Measurements from ENCODE around the gene EGR2. TPM values are rescaled to one million over a fixed set of nuclear protein-coding genes. Genes with fewer than 3 reads are reported as not detected.

The EGR2 gene
- total RNA-seq, 6 experiments from 2014 or later = 0.17 to 1.3 (median 0.99) TPM; not detected in 2

DNA sequence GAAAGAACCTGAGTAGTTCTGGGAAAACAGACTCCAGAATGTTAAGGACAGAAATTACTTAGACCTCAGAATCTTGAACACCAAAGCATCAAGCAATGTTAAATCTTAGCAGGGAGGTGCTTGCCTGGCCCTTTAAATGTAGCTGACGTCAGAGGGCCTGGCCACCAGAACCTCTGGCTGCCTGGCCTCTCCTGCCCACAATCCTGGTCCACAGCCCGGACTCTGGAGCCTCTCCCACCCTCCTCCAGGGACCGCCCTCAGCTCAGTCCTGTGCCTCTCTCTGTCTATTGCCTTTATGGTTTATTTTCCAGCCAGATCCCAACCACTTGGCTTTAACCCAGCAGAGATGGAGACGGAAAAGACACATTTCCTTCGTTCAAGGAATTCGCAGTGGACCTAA lies 42.2 kb upstream of the EGR2 start:
- H3K9me3 ChIP-seq = no peaks in the 10 kb centered on the region
- H3K4me3 ChIP-seq = no peak overlapping the region
- TF ChIP-seq, protein P1, sequence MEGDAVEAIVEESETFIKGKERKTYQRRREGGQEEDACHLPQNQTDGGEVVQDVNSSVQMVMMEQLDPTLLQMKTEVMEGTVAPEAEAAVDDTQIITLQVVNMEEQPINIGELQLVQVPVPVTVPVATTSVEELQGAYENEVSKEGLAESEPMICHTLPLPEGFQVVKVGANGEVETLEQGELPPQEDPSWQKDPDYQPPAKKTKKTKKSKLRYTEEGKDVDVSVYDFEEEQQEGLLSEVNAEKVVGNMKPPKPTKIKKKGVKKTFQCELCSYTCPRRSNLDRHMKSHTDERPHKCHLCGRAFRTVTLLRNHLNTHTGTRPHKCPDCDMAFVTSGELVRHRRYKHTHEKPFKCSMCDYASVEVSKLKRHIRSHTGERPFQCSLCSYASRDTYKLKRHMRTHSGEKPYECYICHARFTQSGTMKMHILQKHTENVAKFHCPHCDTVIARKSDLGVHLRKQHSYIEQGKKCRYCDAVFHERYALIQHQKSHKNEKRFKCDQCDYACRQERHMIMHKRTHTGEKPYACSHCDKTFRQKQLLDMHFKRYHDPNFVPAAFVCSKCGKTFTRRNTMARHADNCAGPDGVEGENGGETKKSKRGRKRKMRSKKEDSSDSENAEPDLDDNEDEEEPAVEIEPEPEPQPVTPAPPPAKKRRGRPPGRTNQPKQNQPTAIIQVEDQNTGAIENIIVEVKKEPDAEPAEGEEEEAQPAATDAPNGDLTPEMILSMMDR (IDR thresholded peaks at IDR 0.05) = no peak
- no peak for TF ChIP-seq POLR2A (IDR thresholded peaks at IDR 0.05)
- WGBS (ENCODE audit: insufficient coverage, low coverage, low lambda C conversion rate, missing lambda C conversion rate) = 48% methylated on average over 6 of the region's 6 CpGs
- ATAC-seq (peak in 2 of 4 donors; percentile 16 to 18), DNase-seq (no peak)
- H3K36me3 ChIP-seq = no peaks in the 10 kb centered on the region
- no peaks in the 10 kb centered on the region for H3K27me3 ChIP-seq
- no peak overlapping the region for H3K27ac ChIP-seq
- intact Hi-C loops (cut with DNase I) = no loop called here
- H3K4me1 ChIP-seq = no peaks in the 10 kb centered on the region

GRCh38 chr10:62856021-62856420 lies 39.9 kb upstream of the EGR2 start:
- TF ChIP-seq POLR2A (IDR thresholded peaks at IDR 0.05) = no peak
- TF ChIP-seq, protein P1 (IDR thresholded peaks at IDR 0.05) = no peak
- WGBS (ENCODE audit: insufficient coverage, low coverage, low lambda C conversion rate, missing lambda C conversion rate) = 30% methylated on average over 4 of the region's 4 CpGs

GRCh38 chr10:62853710-62854109 lies 37.5 kb upstream of the EGR2 start:
- Histone ChIP-seq H3K9me3 (no peaks in the 10 kb centered on the region), H3K4me1 (no peaks in the 10 kb centered on the region), H3K4me3 (no peak overlapping the region), H3K27me3 (no peaks in the 10 kb centered on the region), H3K36me3 (no peaks in the 10 kb centered on the region), H3K27ac (no peak overlapping the region)
- DNase-seq (no peak), ATAC-seq (no peak)
- WGBS (ENCODE audit: insufficient coverage, low coverage, low lambda C conversion rate, missing lambda C conversion rate) = 47% methylated on average over 5 of the region's 5 CpGs
- intact Hi-C loops (cut with DNase I) = no loop called here
- TF ChIP-seq, protein P1 (IDR thresholded peaks at IDR 0.05) = no peak
- no peak for TF ChIP-seq POLR2A (IDR thresholded peaks at IDR 0.05)

More at GRCh38 chr10:62856021-62856420, 39.9 kb upstream of the EGR2 start:
- DNase-seq (no peak), ATAC-seq (no peak)
- Histone ChIP-seq H3K4me1 (no peaks in the 10 kb centered on the region), H3K36me3 (no peaks in the 10 kb centered on the region), H3K4me3 (no peak overlapping the region), H3K27ac (no peak overlapping the region), H3K27me3 (no peaks in the 10 kb centered on the region), H3K9me3 (no peaks in the 10 kb centered on the region)
- intact Hi-C loops (cut with DNase I) = no loop called here

- peak in 1 of 4 donors; percentile 46 for ATAC-seq
- DNase-seq = no peak
- H3K36me3 ChIP-seq = no peaks in the 10 kb centered on the region
- H3K27ac ChIP-seq = no peak overlapping the region
- H3K4me1 ChIP-seq = no peaks in the 10 kb centered on the region
- intact Hi-C loops (cut with DNase I) = no loop called here
- TF ChIP-seq, protein P1 (IDR thresholded peaks at IDR 0.05) = no peak
- TF ChIP-seq POLR2A (IDR thresholded peaks at IDR 0.05) = no peak
- H3K9me3 ChIP-seq = no peaks in the 10 kb centered on the region
- WGBS (ENCODE audit: insufficient coverage, low coverage, low lambda C conversion rate, missing lambda C conversion rate) = 46% methylated on average over 6 of the region's 6 CpGs
- no peaks in the 10 kb centered on the region for H3K27me3 ChIP-seq
- H3K4me3 ChIP-seq = no peak overlapping the region
Measured at GRCh38 chr10:62852961-62853702, 37.0 kb upstream of the EGR2 start.
